GM23338 (cell line): ENCODE data around the gene C19orf25. TPM values are rescaled to one million over a fixed set of nuclear protein-coding genes. Genes with fewer than 3 reads are reported as not detected.

ENCODE experiments used
- ATAC-seq: fragments of 200-7000 bp; cut with Tn5 transposase; 3 replicates; pipeline ENCODE4 v1.9.1; 2020
- DNase-seq: peaks from one replicate; pipeline ENCODE4 v3.0.0-alpha.2; 2015; ENCODE audit warnings: low spot score
- H2AFZ ChIP-seq: fragments of 200-600 bp; sonication (generic); 2 replicates; pipeline ENCODE4 v1.8.0; 2016; ENCODE audit warnings: antibody characterized with exemption, mild to moderate bottlenecking, moderate library complexity
- H3F3A ChIP-seq: fragments of 200-600 bp; sonication (generic); replicated peaks from 2 replicates; pipeline ENCODE4 v1.8.0; 2017; ENCODE audit warnings: antibody characterized with exemption, mixed run types, low read depth
- H3K27ac ChIP-seq: fragments of 200-600 bp; sonication (generic); 2 replicates; pipeline ENCODE4 v1.6.1; 2016; ENCODE audit warnings: low read depth
- H3K27me3 ChIP-seq: fragments of 200-600 bp; sonication (generic); 2 replicates; pipeline ENCODE4 v1.8.0; 2016; ENCODE audit warnings: mild to moderate bottlenecking, mixed run types, moderate library complexity; ENCODE audit not compliant: insufficient read depth
- H3K36me3 ChIP-seq: fragments of 200-600 bp; sonication (generic); 2 replicates; pipeline ENCODE4 v1.8.0; 2016; ENCODE audit warnings: mild to moderate bottlenecking; ENCODE audit not compliant: insufficient read depth
- H3K4me1 ChIP-seq: fragments of 200-600 bp; sonication (generic); 2 replicates; pipeline ENCODE4 v1.8.0; 2016; ENCODE audit warnings: mild to moderate bottlenecking, moderate library complexity; ENCODE audit not compliant: insufficient read depth
- H3K4me2 ChIP-seq: fragments of 200-600 bp; sonication (generic); 2 replicates; pipeline ENCODE4 v1.7.1; 2017; ENCODE audit warnings: mixed run types
- H3K4me3 ChIP-seq: fragments of 200-600 bp; sonication (generic); 2 replicates; pipeline ENCODE4 v1.6.1; 2016; ENCODE audit warnings: mixed run types
- H3K79me2 ChIP-seq: fragments of 200-600 bp; sonication (generic); replicated peaks from 2 replicates; pipeline ENCODE4 v1.8.0; 2017; ENCODE audit warnings: mild to moderate bottlenecking; ENCODE audit not compliant: insufficient read depth
- H3K9me2 ChIP-seq: fragments of 200-600 bp; sonication (generic); 2 replicates; pipeline ENCODE4 v1.8.0; 2017; ENCODE audit not compliant: insufficient read depth
- H4K20me1 ChIP-seq: fragments of 200-600 bp; sonication (generic); replicated peaks from 2 replicates; pipeline ENCODE4 v1.8.0; 2017; ENCODE audit warnings: mild to moderate bottlenecking; ENCODE audit not compliant: insufficient read depth
- H3K27ac Mint-ChIP-seq: 2 replicates; pipeline ENCODE4 v1.8.0; 2020; ENCODE audit warnings: inconsistent platforms, mild to moderate bottlenecking, moderate library complexity, mixed read lengths
- H3K27me3 Mint-ChIP-seq: 3 replicates; pipeline ENCODE4 v1.8.0; 2022; ENCODE audit warnings: low read depth, mild to moderate bottlenecking, moderate library complexity, mixed read lengths, inconsistent platforms; ENCODE audit not compliant: insufficient read depth, poor library complexity
- H3K36me3 Mint-ChIP-seq: 3 replicates; pipeline ENCODE4 v1.8.0; 2021; ENCODE audit warnings: low read depth, mild to moderate bottlenecking, inconsistent platforms, moderate library complexity, mixed read lengths
- H3K4me1 Mint-ChIP-seq: 3 replicates; pipeline ENCODE4 v1.8.0; 2020; ENCODE audit warnings: mild to moderate bottlenecking, inconsistent platforms, mixed read lengths
- H3K4me3 Mint-ChIP-seq: 3 replicates; pipeline ENCODE4 v1.8.0; 2021; ENCODE audit warnings: moderate library complexity, mild to moderate bottlenecking, inconsistent platforms, mixed read lengths
- H3K9me3 Mint-ChIP-seq: 3 replicates; pipeline ENCODE4 v1.8.0; 2020; ENCODE audit warnings: moderate library complexity, mild to moderate bottlenecking, inconsistent platforms, mixed read lengths
- ETS1 ChIP-seq: IDR thresholded peaks from 2 replicates; pipeline ENCODE4 v1.6.1; 2016; ENCODE audit warnings: antibody characterized with exemption
- JUNB ChIP-seq: IDR thresholded peaks from one replicate; pipeline ENCODE4 v1.6.1; 2016; ENCODE audit warnings: antibody characterized with exemption; ENCODE audit not compliant: unreplicated experiment
- POLR2AphosphoS5 ChIP-seq: IDR thresholded peaks from 2 replicates; pipeline ENCODE4 v1.6.1; 2016; ENCODE audit warnings: antibody characterized with exemption, low read depth
- REST ChIP-seq: IDR thresholded peaks from one replicate; pipeline ENCODE4 v1.6.1; 2018; ENCODE audit warnings: antibody characterized with exemption; ENCODE audit not compliant: unreplicated experiment
- STAT1 ChIP-seq: IDR thresholded peaks from one replicate; pipeline ENCODE4 v1.6.1; 2016; ENCODE audit warnings: antibody characterized with exemption; ENCODE audit not compliant: unreplicated experiment
- ZNF114 ChIP-seq: fragments of 250-450 bp; sonication (Bioruptor Pico); IDR thresholded peaks from 2 replicates; pipeline ENCODE4 v1.5.0; 2020; ENCODE audit warnings: mild to moderate bottlenecking, moderate library complexity
- ZNF331 ChIP-seq: fragments of 250-450 bp; sonication (Bioruptor Pico); IDR thresholded peaks from 2 replicates; pipeline ENCODE4 v1.5.0; 2020; ENCODE audit warnings: low read depth, mild to moderate bottlenecking, moderate library complexity
- polyA plus RNA-seq: library from polyadenylated mRNA; unstranded; fragments of >200 nt; fragmentation: Nextera tagmentation; extraction: Ambion mirVana; gene quantifications from 2 replicates; pipeline ENCODE4 v1.2.1, GENCODE V29; 2016
- total RNA-seq: library from RNA; depleted of rRNA; stranded (reverse); fragments of >200 nt; shearing (Covaris generic); gene quantifications from 2 replicates; pipeline ENCODE4 v1.2.3, GENCODE V29; 2014

The C19orf25 gene
- total and polyA plus RNA-seq, 2 experiments from 2014 or later = 43.5 to 61.1 TPM

- TF ChIP-seq STAT1 (no peak), JUNB (no peak), ZNF331 (CRISPR knock-in tag) (no peak), REST (no peak)
Observed at GRCh38 chr19:1430246-1430645, 48.8 kb downstream of the C19orf25 start (continued).

GRCh38 chr19:1429750-1430149, 49.3 kb downstream of the C19orf25 start:
- H3K9me2 ChIP-seq = no peaks in the 10 kb centered on the region
- H4K20me1 ChIP-seq = peaks cover 26% of the 10 kb centered on the region

GRCh38 chr19:1428738-1429391, 50.1 kb downstream of the C19orf25 start:
- H3K27me3 Mint-ChIP-seq = peaks cover 3% of the 10 kb centered on the region
- Histone ChIP-seq H3K36me3 (peaks cover 39% of the 10 kb centered on the region), H4K20me1 (peaks cover 27% of the 10 kb centered on the region), H2AFZ (no peak overlapping the region), H3K79me2 (peaks cover 41% of the 10 kb centered on the region), H3K27ac (0 out of 2 replicates have a peak overlapping the region, but pooled peaks have one; percentile 32), H3K4me2 (no peak overlapping the region), H3K4me1 (no peaks in the 10 kb centered on the region), H3K27me3 (no peaks in the 10 kb centered on the region), H3K9me2 (no peaks in the 10 kb centered on the region), H3K4me3 (no peak overlapping the region), H3F3A (peaks cover 42% of the 10 kb centered on the region)
- TF ChIP-seq ETS1 = no peak
- no peak overlapping the region for H3K27ac Mint-ChIP-seq
- peaks cover 69% of the 10 kb centered on the region for H3K36me3 Mint-ChIP-seq
- H3K4me1 Mint-ChIP-seq = peaks cover 8% of the 10 kb centered on the region; the same call in 2 of the 3 replicates
- DNase-seq = no peak
- H3K4me3 Mint-ChIP-seq = no peak overlapping the region
- no peaks in the 10 kb centered on the region for H3K9me3 Mint-ChIP-seq
- ATAC-seq = no peak

More at GRCh38 chr19:1429750-1430149, 49.3 kb downstream of the C19orf25 start:
- peaks cover 38% of the 10 kb centered on the region for H3K36me3 ChIP-seq
- no peak overlapping the region for H3K27ac ChIP-seq
- no peaks in the 10 kb centered on the region for H3K27me3 ChIP-seq
- H3F3A ChIP-seq = peaks cover 48% of the 10 kb centered on the region
- H2AFZ ChIP-seq = no peak overlapping the region
- H3K4me1 ChIP-seq = no peaks in the 10 kb centered on the region
- no peak overlapping the region for H3K4me3 Mint-ChIP-seq
- H3K36me3 Mint-ChIP-seq = peaks cover 60% of the 10 kb centered on the region
- no peaks in the 10 kb centered on the region for H3K9me3 Mint-ChIP-seq
- TF ChIP-seq ZNF114 (CRISPR knock-in tag) (no peak), POLR2AphosphoS5 (0 out of 2 replicates have a peak, but pooled peaks have one; percentile 13)
- peaks cover 3% of the 10 kb centered on the region; the same call in 1 of the 3 replicates for H3K4me1 Mint-ChIP-seq
- peaks cover 38% of the 10 kb centered on the region for H3K79me2 ChIP-seq
- ATAC-seq (no peak), DNase-seq (no peak)
- no peak overlapping the region for H3K4me3 ChIP-seq
- H3K27ac Mint-ChIP-seq = peak overlapping the region; percentile 77; the same call in 1 of the 2 replicates
- no peak overlapping the region for H3K4me2 ChIP-seq
- peaks cover 3% of the 10 kb centered on the region for H3K27me3 Mint-ChIP-seq
